ENCODE data around the gene PTX3. TPM values are rescaled to one million over a fixed set of nuclear protein-coding genes. Genes with fewer than 3 reads are reported as not detected.
A peak's percentile ranks its signal among the peaks of the same experiment; 100 is the strongest.

PTX3 gene
- polyA plus RNA-seq (2011; rRNA removed) = 60.8 and 120 TPM in 2 replicates
- polyA minus RNA-seq (2011; rRNA and poly(A)+ RNA removed) = 19.7 and 31.8 TPM in 2 replicates

DNA sequence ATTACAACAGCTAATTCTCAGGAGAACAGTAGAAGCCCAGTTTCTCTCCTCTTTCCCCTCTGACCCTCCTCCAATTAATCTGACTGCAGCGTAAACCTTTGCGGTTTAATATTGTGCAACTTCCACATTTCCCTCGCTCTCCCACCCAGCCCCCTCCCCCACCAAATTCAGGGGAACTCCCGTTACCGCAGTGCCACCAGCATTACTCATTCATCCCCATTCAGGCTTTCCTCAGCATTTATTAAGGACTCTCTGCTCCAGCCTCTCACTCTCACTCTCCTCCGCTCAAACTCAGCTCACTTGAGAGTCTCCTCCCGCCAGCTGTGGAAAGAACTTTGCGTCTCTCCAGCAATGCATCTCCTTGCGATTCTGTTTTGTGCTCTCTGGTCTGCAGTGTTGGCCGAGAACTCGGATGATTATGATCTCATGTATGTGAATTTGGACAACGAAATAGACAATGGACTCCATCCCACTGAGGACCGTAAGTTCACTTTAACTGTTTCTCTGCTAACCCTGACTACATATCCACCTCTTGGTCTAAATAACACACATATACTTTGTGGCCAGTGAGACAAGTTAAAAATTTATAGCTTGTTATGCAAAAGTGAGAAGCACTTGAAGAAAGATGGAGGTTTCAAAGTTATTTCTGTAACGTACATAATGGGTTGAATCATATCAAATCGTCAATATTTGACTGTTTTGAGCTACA, at the start of gene PTX3:
PTX3 (plus strand) TSS at position 268 of the 709 bp plus-strand sequence; CDS start at position 352, 84 bp downstream.
- TF ChIP-seq, protein P1, sequence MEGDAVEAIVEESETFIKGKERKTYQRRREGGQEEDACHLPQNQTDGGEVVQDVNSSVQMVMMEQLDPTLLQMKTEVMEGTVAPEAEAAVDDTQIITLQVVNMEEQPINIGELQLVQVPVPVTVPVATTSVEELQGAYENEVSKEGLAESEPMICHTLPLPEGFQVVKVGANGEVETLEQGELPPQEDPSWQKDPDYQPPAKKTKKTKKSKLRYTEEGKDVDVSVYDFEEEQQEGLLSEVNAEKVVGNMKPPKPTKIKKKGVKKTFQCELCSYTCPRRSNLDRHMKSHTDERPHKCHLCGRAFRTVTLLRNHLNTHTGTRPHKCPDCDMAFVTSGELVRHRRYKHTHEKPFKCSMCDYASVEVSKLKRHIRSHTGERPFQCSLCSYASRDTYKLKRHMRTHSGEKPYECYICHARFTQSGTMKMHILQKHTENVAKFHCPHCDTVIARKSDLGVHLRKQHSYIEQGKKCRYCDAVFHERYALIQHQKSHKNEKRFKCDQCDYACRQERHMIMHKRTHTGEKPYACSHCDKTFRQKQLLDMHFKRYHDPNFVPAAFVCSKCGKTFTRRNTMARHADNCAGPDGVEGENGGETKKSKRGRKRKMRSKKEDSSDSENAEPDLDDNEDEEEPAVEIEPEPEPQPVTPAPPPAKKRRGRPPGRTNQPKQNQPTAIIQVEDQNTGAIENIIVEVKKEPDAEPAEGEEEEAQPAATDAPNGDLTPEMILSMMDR (IDR thresholded peaks at IDR 0.05; ENCODE audit: insufficient read depth, low read depth, low read length) = no peak
- Histone ChIP-seq H3K4me3 (ENCODE audit: low read depth, low read length) (peak within 1 kb of the TSS; percentile 85), H3K27me3 (ENCODE audit: control insufficient read depth, insufficient read depth, low read length) (no peaks in the 10 kb centered on the region), H3K36me3 (ENCODE audit: control insufficient read depth, insufficient read depth, low read length) (peaks cover 4% of the 10 kb centered on the region; the same call in 1 of the 2 replicates)
- DNase-seq (ENCODE audit: low read depth) = peak; percentile 46
- ChIA-PET POLR2A (interaction anchor here (0.5 kb wide), 1 partner anchor 176 kb away, joined by 3 read pairs; no protein-coding TSS in a partner anchor), CTCF (interaction anchor here (0.7 to 2.8 kb wide), 4 partner anchors 12 to 235 kb away, joined by 3 to 11 read pairs (median 6); no protein-coding TSS in a partner anchor)

DNA sequence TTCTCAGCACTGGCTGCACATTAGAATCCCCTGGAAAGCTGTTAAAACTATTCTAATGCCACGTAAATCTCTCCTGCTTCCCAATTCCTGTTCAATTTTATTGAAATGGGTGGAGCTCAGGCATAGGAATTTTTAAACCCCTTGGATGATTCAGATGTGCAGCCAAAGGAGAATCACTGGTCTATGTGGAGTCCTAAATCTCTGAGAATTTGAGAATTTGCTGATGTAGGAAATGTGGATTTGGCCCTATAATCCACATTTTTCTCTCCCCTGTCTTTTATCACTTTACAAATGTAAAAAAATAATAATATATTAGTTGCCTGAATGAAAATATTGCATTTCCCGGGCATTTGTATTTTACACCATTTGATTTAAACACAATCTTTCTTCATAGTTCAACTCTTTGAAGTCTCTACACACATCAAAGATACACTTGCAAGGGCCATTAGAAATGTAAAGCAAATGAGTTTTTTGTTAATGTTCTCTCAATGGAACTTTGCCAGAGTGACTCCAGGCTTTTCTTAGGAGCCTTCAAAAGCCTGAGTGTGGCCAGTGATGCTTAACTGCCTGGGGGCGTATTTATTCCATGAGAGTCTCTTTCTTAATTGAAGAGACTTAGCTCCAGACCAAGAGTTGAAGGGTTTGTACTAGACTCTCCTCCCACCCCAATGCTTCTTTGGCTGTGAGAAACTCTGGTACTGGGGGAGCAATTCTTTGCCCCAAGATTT, 48.8 kb upstream of the PTX3 start:
- ChIA-PET POLR2A (no interaction called here), CTCF (interaction anchor here (0.7 kb wide), 2 partner anchors 28 to 30 kb away, joined by 3 read pairs; no protein-coding TSS in a partner anchor)
- DNase-seq (ENCODE audit: low read depth) = no peak
- no peaks in the 10 kb centered on the region for H3K27me3 ChIP-seq (ENCODE audit: control insufficient read depth, insufficient read depth, low read length)
- no peak overlapping the region for H3K4me3 ChIP-seq (ENCODE audit: low read depth, low read length)
- TF ChIP-seq, protein P1 (IDR thresholded peaks at IDR 0.05; ENCODE audit: insufficient read depth, low read depth, low read length) = no peak
- H3K36me3 ChIP-seq (ENCODE audit: control insufficient read depth, insufficient read depth, low read length) = no peaks in the 10 kb centered on the region

DNA sequence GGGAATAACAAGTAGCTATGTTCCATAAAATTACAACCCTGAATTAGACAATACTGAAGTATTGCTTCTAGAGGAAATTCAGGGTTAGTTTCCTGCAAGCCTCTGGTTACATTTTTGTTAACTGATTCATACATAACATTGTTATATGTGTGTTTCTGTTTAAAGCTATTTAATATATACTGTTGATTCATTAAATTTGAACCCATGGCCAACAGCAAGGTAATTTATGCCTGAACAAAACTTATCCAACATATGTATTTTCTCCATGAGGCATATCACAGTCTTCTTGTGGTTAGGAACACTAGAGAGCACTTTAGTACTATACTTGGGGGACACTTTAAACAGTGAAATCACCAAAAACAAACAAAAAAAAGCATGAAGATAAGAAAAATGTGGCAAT, 47.7 kb upstream of the PTX3 start:
- POLR2A ChIA-PET = interaction anchor here (1.0 kb wide), 1 partner anchor 15 kb away, joined by 4 read pairs; no protein-coding TSS in a partner anchor
- TF ChIP-seq, protein P1 (IDR thresholded peaks at IDR 0.05; ENCODE audit: insufficient read depth, low read depth, low read length) = no peak
- no peaks in the 10 kb centered on the region for H3K36me3 ChIP-seq (ENCODE audit: control insufficient read depth, insufficient read depth, low read length)
- H3K4me3 ChIP-seq (ENCODE audit: low read depth, low read length) = no peak overlapping the region
- no peak for DNase-seq (ENCODE audit: low read depth)
- CTCF ChIA-PET = no interaction called here
- H3K27me3 ChIP-seq (ENCODE audit: control insufficient read depth, insufficient read depth, low read length) = no peaks in the 10 kb centered on the region

GRCh38 chr3:157390713-157391515, 45.7 kb upstream of the PTX3 start:
- no peak overlapping the region for H3K4me3 ChIP-seq (ENCODE audit: low read depth, low read length)
- TF ChIP-seq, protein P1 (IDR thresholded peaks at IDR 0.05; ENCODE audit: insufficient read depth, low read depth, low read length) = no peak
- H3K36me3 ChIP-seq (ENCODE audit: control insufficient read depth, insufficient read depth, low read length) = no peaks in the 10 kb centered on the region
- ChIA-PET CTCF (no interaction called here), POLR2A (no interaction called here)
- DNase-seq (ENCODE audit: low read depth) = no peak
- no peaks in the 10 kb centered on the region for H3K27me3 ChIP-seq (ENCODE audit: control insufficient read depth, insufficient read depth, low read length)
